H1 (cell line): ENCODE results near the gene AKIRIN2. TPM values are rescaled to one million over a fixed set of nuclear protein-coding genes. Genes with fewer than 3 reads are reported as not detected.
A peak's percentile ranks its signal among the peaks of the same experiment; 100 is the strongest.

Source experiments
- CTCF ChIA-PET: fragments of 300-600 bp; sonication (Branson Sonifier 250); formaldehyde crosslinking; loops from one replicate; lab custom pipeline; 2021; ENCODE audit not compliant: partially characterized antibody; lab: Charles Lee
- POLR2A ChIA-PET: fragments of 300-600 bp; sonication (Branson Sonifier 250); formaldehyde crosslinking; loops from one replicate; lab custom pipeline; 2021; ENCODE audit warnings: inconsistent platforms; ENCODE audit not compliant: partially characterized antibody; lab: Charles Lee
- DNase-seq, 2 experiments: peaks; one replicate each; pipeline versions ENCODE4 v3.0.0 to v3.0.0-alpha.2; 2010 to 2022; ENCODE audit warnings: low spot score in 2 of 2, low read depth in 1 of 2, mixed read lengths in 1 of 2
- FAIRE-seq: peaks from 2 replicates; lab custom pipeline; 2011; peaks lifted over from hg19 to GRCh38; lab: Jason Lieb, UNC
- H2AFZ ChIP-seq: 2 replicates; pipeline ENCODE4 v1.8.1; 2012; ENCODE audit warnings: low read length, inconsistent platforms
- H2AK5ac ChIP-seq: 2 replicates; pipeline ENCODE4 v1.6.1; 2013; ENCODE audit warnings: low read depth, low read length
- H2BK120ac ChIP-seq: replicated peaks from 2 replicates; pipeline ENCODE3; 2013; ENCODE audit warnings: low read depth, low read length, inconsistent platforms
- H2BK12ac ChIP-seq: 2 replicates; pipeline ENCODE4 v1.6.1; 2013; ENCODE audit warnings: low read depth, low read length
- H2BK15ac ChIP-seq: 2 replicates; pipeline ENCODE4 v1.6.1; 2013; ENCODE audit warnings: low read length
- H2BK20ac ChIP-seq: 2 replicates; pipeline ENCODE4 v1.6.1; 2013; ENCODE audit warnings: low read length
- H2BK5ac ChIP-seq: 2 replicates; pipeline ENCODE4 v1.6.1; 2013; ENCODE audit warnings: low read depth, low read length
- H3K14ac ChIP-seq: 2 replicates; pipeline ENCODE4 v1.6.1; 2013; ENCODE audit warnings: inconsistent platforms; ENCODE audit not compliant: insufficient read length
- H3K18ac ChIP-seq: 2 replicates; pipeline ENCODE4 v1.6.1; 2013; ENCODE audit warnings: low read length; ENCODE audit errors: extremely low read depth
- H3K23ac ChIP-seq: 2 replicates; pipeline ENCODE4 v1.6.1; 2013; ENCODE audit warnings: inconsistent platforms; ENCODE audit not compliant: insufficient read length
- H3K23me2 ChIP-seq: 2 replicates; pipeline ENCODE4 v1.6.1; 2013; ENCODE audit warnings: low read depth, low read length
- H3K27ac ChIP-seq: 2 replicates; pipeline ENCODE4 v1.6.1; 2011; ENCODE audit warnings: low read depth, low read length, inconsistent platforms
- H3K27me3 ChIP-seq, 4 experiments: replicated peaks in 1 of 4; 1 replicate in 1 of 4; 2 replicates in 3 of 4; pipeline versions ENCODE4 v1.6.1 to v1.8.1; 2011 to 2013; ENCODE audit warnings: low read length in 3 of 4, mild to moderate bottlenecking in 3 of 4, inconsistent platforms in 2 of 4, mixed read lengths in 2 of 4, moderate library complexity in 1 of 4; ENCODE audit not compliant: control insufficient read depth in 3 of 4, insufficient read depth in 3 of 4; ENCODE audit errors: extremely low read depth in 1 of 4
- H3K36me3 ChIP-seq, 4 experiments: 2 replicates each; pipeline versions ENCODE4 v1.6.1 to v1.8.1; 2011 to 2013; ENCODE audit warnings: mild to moderate bottlenecking in 4 of 4, low read length in 3 of 4, moderate library complexity in 2 of 4, control low read depth in 1 of 4, inconsistent platforms in 1 of 4; ENCODE audit not compliant: insufficient read depth in 4 of 4, control insufficient read depth in 2 of 4
- H3K4ac ChIP-seq: replicated peaks from 2 replicates; pipeline ENCODE3; 2013; ENCODE audit warnings: low read length, low read depth, mixed read lengths, inconsistent platforms; ENCODE audit not compliant: insufficient read length
- H3K4me1 ChIP-seq, 4 experiments: replicated peaks in 1 of 4; 1 replicate in 1 of 4; 2 replicates in 3 of 4; pipeline versions ENCODE4 v1.6.1 to v1.8.1; 2011 to 2013; ENCODE audit warnings: low read length in 3 of 4, inconsistent platforms in 2 of 4, mixed read lengths in 1 of 4; ENCODE audit not compliant: insufficient read depth in 4 of 4, control insufficient read depth in 3 of 4
- H3K4me2 ChIP-seq, 2 experiments: 2 replicates each; pipeline versions ENCODE4 v1.6.1 to v1.8.1; 2011 to 2013; ENCODE audit warnings: low read depth in 2 of 2, low read length in 2 of 2, control low read depth in 1 of 2, inconsistent platforms in 1 of 2, mild to moderate bottlenecking in 1 of 2; ENCODE audit not compliant: insufficient read depth in 1 of 2
- H3K4me3 ChIP-seq, 4 experiments: fragments of 200-600, 300-600 bp in 1 of 4; sonication (generic), shearing (Covaris generic), sonication (Bioruptor Twin) in 1 of 4; 2 replicates each; pipeline versions ENCODE4 v1.5.1 to v1.8.1; 2011 to 2016; ENCODE audit warnings: low read length in 4 of 4, low read depth in 3 of 4, control low read depth in 2 of 4, inconsistent platforms in 2 of 4, mild to moderate bottlenecking in 2 of 4, mixed read lengths in 1 of 4, moderate library complexity in 1 of 4; ENCODE audit not compliant: insufficient read depth in 2 of 4; ENCODE audit errors: extremely low read depth in 1 of 4
- H3K56ac ChIP-seq: replicated peaks from 2 replicates; pipeline ENCODE3; 2013; ENCODE audit warnings: low read depth, mild to moderate bottlenecking, mixed read lengths, low read length, inconsistent platforms; ENCODE audit not compliant: insufficient read length
- H3K79me1 ChIP-seq: 2 replicates; pipeline ENCODE4 v1.6.1; 2013; ENCODE audit warnings: low read depth, low read length, control low read depth
- H3K79me2 ChIP-seq, 2 experiments: 2 replicates each; pipeline versions ENCODE4 v1.6.1 to v1.8.1; 2012 to 2013; ENCODE audit warnings: low read length in 2 of 2, mild to moderate bottlenecking in 2 of 2, inconsistent platforms in 1 of 2; ENCODE audit not compliant: insufficient read depth in 2 of 2, control insufficient read depth in 1 of 2
- H3K9ac ChIP-seq, 4 experiments: replicated peaks in 1 of 4; 1 replicate in 1 of 4; 2 replicates in 3 of 4; pipeline versions ENCODE4 v1.6.1 to v1.8.1; 2011 to 2013; ENCODE audit warnings: low read depth in 3 of 4, low read length in 3 of 4, control low read depth in 2 of 4, mild to moderate bottlenecking in 2 of 4, moderate library complexity in 2 of 4, inconsistent platforms in 1 of 4; ENCODE audit errors: extremely low read depth in 1 of 4
- H3K9me3 ChIP-seq, 2 experiments: 2 replicates each; pipeline versions ENCODE4 v1.6.1 to v1.8.1; 2012 to 2013; ENCODE audit warnings: mild to moderate bottlenecking in 2 of 2, moderate library complexity in 2 of 2, control low read depth in 1 of 2, inconsistent platforms in 1 of 2, low read depth in 1 of 2, low read length in 1 of 2, mixed read lengths in 1 of 2; ENCODE audit not compliant: insufficient read depth in 2 of 2
- H4K20me1 ChIP-seq, 2 experiments: replicated peaks in 1 of 2; 2 replicates each; pipeline versions ENCODE3 to v1.8.1; 2011 to 2013; ENCODE audit warnings: inconsistent platforms in 2 of 2, low read length in 2 of 2, mild to moderate bottlenecking in 1 of 2; ENCODE audit not compliant: insufficient read depth in 2 of 2, control insufficient read depth in 1 of 2
- H4K5ac ChIP-seq: 2 replicates; pipeline ENCODE4 v1.6.1; 2013; ENCODE audit warnings: low read length, low read depth, mixed read lengths, inconsistent platforms; ENCODE audit not compliant: insufficient read length
- H4K8ac ChIP-seq: 2 replicates; pipeline ENCODE4 v1.8.0; 2013; ENCODE audit warnings: mild to moderate bottlenecking, moderate library complexity, low read length, inconsistent platforms; ENCODE audit not compliant: insufficient read depth; ENCODE audit errors: extremely low read depth
- H4K91ac ChIP-seq: replicated peaks from 2 replicates; pipeline ENCODE3; 2013; ENCODE audit warnings: low read length, mixed read lengths, inconsistent platforms; ENCODE audit not compliant: insufficient read length
- BACH1 ChIP-seq: IDR thresholded peaks from 2 replicates; pipeline ENCODE4 v1.6.1; 2012; ENCODE audit warnings: low read length, improper control_type of control experiment
- CHD2 ChIP-seq: IDR thresholded peaks from 2 replicates; pipeline ENCODE4 v1.6.1; 2012; ENCODE audit warnings: low read length, improper control_type of control experiment
- HDAC2 ChIP-seq, 2 experiments: fragments of 300-600 bp in 1 of 2; sonication (generic) in 1 of 2; IDR thresholded peaks; 2 replicates each; pipeline ENCODE4 v1.6.1; 2011 to 2012; ENCODE audit warnings: low read depth in 2 of 2, low read length in 2 of 2, mild to moderate bottlenecking in 2 of 2, moderate library complexity in 2 of 2, borderline replicate concordance in 1 of 2, inconsistent platforms in 1 of 2
- JUND ChIP-seq: IDR thresholded peaks from 2 replicates; pipeline ENCODE4 v1.6.1; 2011; ENCODE audit warnings: mild to moderate bottlenecking, improper control_type of control experiment, low read length
- NRF1 ChIP-seq: IDR thresholded peaks from 2 replicates; pipeline ENCODE4 v1.6.1; 2011; ENCODE audit warnings: mild to moderate bottlenecking, low read depth, low read length, improper control_type of control experiment
- RFX5 ChIP-seq: IDR thresholded peaks from 2 replicates; pipeline ENCODE4 v1.6.1; 2011; ENCODE audit warnings: low read depth, low read length, improper control_type of control experiment, borderline replicate concordance
- SAP30 ChIP-seq: fragments of 300-600 bp; sonication (generic); IDR thresholded peaks from 2 replicates; pipeline ENCODE4 v1.7.1; 2012; ENCODE audit warnings: low read length, moderate library complexity, mild to moderate bottlenecking, inconsistent platforms; ENCODE audit not compliant: insufficient read depth, insufficient replicate concordance
- SP1 ChIP-seq: IDR thresholded peaks from 2 replicates; pipeline ENCODE4 v1.6.1; 2011; ENCODE audit warnings: low read depth, low read length
- YY1 ChIP-seq: IDR thresholded peaks from 2 replicates; pipeline ENCODE4 v1.6.1; 2011; ENCODE audit warnings: low read depth, mild to moderate bottlenecking, low read length
- WGBS, 2 experiments: shearing (Covaris generic) in 1 of 2; methylation state at CpG; one replicate each; pipeline versions ENCODE4 v1.1.6 to v1.1.7; 2013 to 2015; ENCODE audit warnings: low lambda C conversion rate in 2 of 2, mixed read lengths in 2 of 2, inconsistent platforms in 1 of 2, low coverage in 1 of 2, missing lambda C conversion rate in 1 of 2; ENCODE audit not compliant: insufficient replicate concordance in 2 of 2, insufficient coverage in 1 of 2, insufficient read length in 1 of 2; ENCODE audit errors: extremely low coverage in 1 of 2, missing lambda C conversion rate in 1 of 2; 5-methylcytosine and 5-hydroxymethylcytosine counted together
- polyA plus RNA-seq, 7 experiments: library from polyadenylated mRNA; depleted of rRNA in 3 of 7; stranded (reverse) in 5 of 7; unstranded in 2 of 7; fragments of >200 nt in 5 of 7; fragments of 200-250 nt in 2 of 7; gene quantifications; 1 replicate in 5 of 7; 2 replicates in 1 of 7; 4 replicates in 1 of 7; pipeline versions ENCODE4 v1.2.1 to v1.2.3, GENCODE V29; 2011 to 2013; ENCODE audit warnings: missing spikeins in 2 of 7, mixed read lengths in 2 of 7
- total RNA-seq: library from RNA; stranded (reverse); fragmentation: NEBNext Ultra II Directional; extraction: Animal tissue kit (Norgen Biotek cat#: 25700); gene quantifications from 2 replicates; pipeline ENCODE4 v1.2.1, GENCODE V29; 2021

Gene AKIRIN2
- total and polyA plus RNA-seq, 2 of the 8 experiments (the other 6 are each of a cell fraction or from before 2014, with no cell fraction given): 35.6 to 75.3 TPM

DNA sequence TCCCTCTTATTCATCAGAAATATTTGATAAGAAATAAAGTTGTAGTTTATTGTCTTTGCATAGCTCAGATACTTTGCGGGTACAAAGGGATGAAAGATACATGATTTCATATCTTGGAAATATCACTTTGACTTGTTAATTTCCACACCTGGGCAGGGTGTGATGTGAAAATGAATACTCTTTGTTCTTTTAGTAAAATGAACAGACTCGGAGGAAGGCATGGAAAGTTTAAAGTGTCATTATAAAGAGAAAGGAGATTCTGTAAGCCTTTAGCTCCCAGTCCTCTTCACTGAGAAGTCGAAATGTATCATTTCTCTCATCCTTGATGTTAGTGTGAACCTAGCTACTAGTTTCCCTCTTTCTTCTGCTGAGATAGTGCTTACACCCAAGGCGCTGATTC lies 36.7 kb upstream of the AKIRIN2 start:
- CTCF ChIA-PET: interaction anchor here (1.3 kb wide), 1 partner anchor 18 kb away, joined by 3 read pairs; no protein-coding TSS in a partner anchor
- no peaks in the 10 kb centered on the region for H3K79me2 ChIP-seq
- no peak overlapping the region for H3K18ac ChIP-seq
- WGBS, 2 experiments: 92% methylated on average over 4 of the region's 4 CpGs; no CpG with 5 or more reads in 1 of the 2 experiments
- H3K23me2 ChIP-seq: no peaks in the 10 kb centered on the region
- H2BK12ac ChIP-seq: no peak overlapping the region
- no peak overlapping the region for H4K8ac ChIP-seq
- no peak overlapping the region for H3K9ac ChIP-seq
- no peak overlapping the region for H3K56ac ChIP-seq
- no peak overlapping the region for H2BK15ac ChIP-seq
- H2AK5ac ChIP-seq: no peak overlapping the region
- POLR2A ChIA-PET: interaction anchor here (1.4 kb wide), 1 partner anchor 40 kb away, joined by 4 read pairs; no protein-coding TSS in a partner anchor
- no peak overlapping the region for H3K23ac ChIP-seq
- no peak overlapping the region for H3K27ac ChIP-seq
- H3K27me3 ChIP-seq: no peaks in the 10 kb centered on the region
- H2BK20ac ChIP-seq: no peak overlapping the region
- H3K36me3 ChIP-seq: no peaks in the 10 kb centered on the region
- no peak overlapping the region for H4K5ac ChIP-seq
- DNase-seq (no peak), FAIRE-seq (no peak)
- no peak overlapping the region for H3K14ac ChIP-seq
- H3K4me3 ChIP-seq: no peak overlapping the region
- H2BK120ac ChIP-seq: no peak overlapping the region
- peaks cover 0 to 10% of the 10 kb centered on the region in 2 experiments; a peak in 2 of 4 replicates for H3K9me3 ChIP-seq
- 0 out of 2 replicates have a peak overlapping the region, but pooled peaks have one; percentile 40 for H2AFZ ChIP-seq
- H4K20me1 ChIP-seq: no peaks in the 10 kb centered on the region
- no peak overlapping the region for H3K4ac ChIP-seq
- H4K91ac ChIP-seq: no peak overlapping the region
- H3K79me1 ChIP-seq: no peaks in the 10 kb centered on the region
- TF ChIP-seq BACH1 (no peak), NRF1 (no peak), JUND (no peak), CHD2 (no peak), HDAC2 (IDR thresholded peaks at IDR 0.05; ENCODE audit: borderline replicate concordance in 1 of 2, low read depth in 2 of 2, low read length in 2 of 2) (no peak), YY1 (no peak), RFX5 (no peak), SP1 (no peak), SAP30 (no peak)
- TF ChIP-seq, all 59 proteins: peak for 0
- Histone ChIP-seq H3K4me1 (no peaks in the 10 kb centered on the region), H3K4me2 (no peak overlapping the region), H2BK5ac (no peak overlapping the region)
